ENCODE data around the gene MSRB3.

MSRB3 gene

DNA sequence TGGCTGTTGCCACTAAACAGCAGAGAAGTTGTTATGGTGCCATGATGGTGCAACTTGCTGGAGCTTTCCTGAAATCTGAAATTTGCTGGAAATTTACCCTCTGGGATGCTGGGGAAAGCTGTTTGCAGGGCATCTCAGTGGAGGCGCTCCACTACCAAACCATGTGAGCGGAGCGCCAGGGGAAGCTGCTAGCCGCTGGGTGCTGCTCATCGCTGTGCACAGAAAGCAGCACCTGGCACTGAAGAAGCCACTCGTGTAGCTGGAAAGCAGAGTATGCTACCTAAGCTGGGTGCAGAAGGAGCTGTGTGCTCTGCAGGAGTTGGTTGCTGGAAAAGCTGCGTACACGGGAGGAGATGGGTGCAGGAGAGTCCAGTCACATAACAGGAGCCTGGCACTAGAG, 53.0 kb downstream of the MSRB3 start:
- no peak for DNase-seq (ENCODE audit: low read depth)

DNA sequence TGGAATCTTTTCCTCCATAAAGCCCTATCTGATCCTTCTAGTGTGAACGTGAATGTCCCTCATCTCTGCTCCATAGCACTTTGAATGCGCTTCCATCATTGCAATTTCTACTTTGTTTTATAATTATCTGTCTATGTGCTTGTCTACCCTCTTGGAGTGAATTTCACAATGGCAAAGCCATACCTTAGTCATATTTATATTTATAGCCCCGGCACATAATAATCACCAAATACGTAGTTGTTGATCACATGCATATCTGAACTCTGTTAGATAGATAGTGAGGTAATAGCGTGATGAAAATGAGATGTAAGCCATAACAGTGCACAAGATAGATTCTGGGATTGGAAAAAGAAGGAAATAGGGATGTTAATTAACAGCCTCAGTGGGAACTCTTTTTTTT, 55.2 kb downstream of the MSRB3 start:
- TF ChIP-seq, protein P1, sequence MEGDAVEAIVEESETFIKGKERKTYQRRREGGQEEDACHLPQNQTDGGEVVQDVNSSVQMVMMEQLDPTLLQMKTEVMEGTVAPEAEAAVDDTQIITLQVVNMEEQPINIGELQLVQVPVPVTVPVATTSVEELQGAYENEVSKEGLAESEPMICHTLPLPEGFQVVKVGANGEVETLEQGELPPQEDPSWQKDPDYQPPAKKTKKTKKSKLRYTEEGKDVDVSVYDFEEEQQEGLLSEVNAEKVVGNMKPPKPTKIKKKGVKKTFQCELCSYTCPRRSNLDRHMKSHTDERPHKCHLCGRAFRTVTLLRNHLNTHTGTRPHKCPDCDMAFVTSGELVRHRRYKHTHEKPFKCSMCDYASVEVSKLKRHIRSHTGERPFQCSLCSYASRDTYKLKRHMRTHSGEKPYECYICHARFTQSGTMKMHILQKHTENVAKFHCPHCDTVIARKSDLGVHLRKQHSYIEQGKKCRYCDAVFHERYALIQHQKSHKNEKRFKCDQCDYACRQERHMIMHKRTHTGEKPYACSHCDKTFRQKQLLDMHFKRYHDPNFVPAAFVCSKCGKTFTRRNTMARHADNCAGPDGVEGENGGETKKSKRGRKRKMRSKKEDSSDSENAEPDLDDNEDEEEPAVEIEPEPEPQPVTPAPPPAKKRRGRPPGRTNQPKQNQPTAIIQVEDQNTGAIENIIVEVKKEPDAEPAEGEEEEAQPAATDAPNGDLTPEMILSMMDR (IDR thresholded peaks at IDR 0.05; ENCODE audit: control insufficient read depth, extremely low read depth, insufficient read depth): no peak
- no peak overlapping the region for H3K4me3 ChIP-seq (ENCODE audit: low read depth, low read length)
- DNase-seq (ENCODE audit: low read depth): no peak

More for the DNA sequence above, 53.0 kb downstream of the MSRB3 start:
- H3K4me3 ChIP-seq (ENCODE audit: low read depth, low read length): no peak overlapping the region
- TF ChIP-seq, protein P1 (IDR thresholded peaks at IDR 0.05; ENCODE audit: control insufficient read depth, extremely low read depth, insufficient read depth): no peak

DNA sequence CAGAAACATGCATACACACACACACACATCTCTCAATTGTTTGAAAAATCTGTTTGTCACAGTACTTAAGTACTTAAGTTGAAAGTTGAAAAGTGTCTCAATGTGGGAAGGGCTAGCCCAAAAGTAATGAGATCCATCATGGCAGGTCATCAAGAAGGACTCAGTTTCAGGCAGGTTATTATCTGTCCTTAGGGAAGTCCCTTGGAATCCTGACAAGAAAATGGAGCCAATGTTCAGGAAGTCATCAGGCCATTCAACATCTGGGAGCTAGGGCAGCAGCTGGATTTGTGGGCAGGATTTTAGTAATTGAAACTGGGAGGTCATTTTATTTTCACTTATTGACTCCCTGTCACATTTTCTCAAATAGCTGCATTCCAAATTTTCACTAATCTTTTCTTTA, 56.0 kb downstream of the MSRB3 start:
- H3K4me3 ChIP-seq (ENCODE audit: low read depth, low read length): no peak overlapping the region
- TF ChIP-seq, protein P1 (IDR thresholded peaks at IDR 0.05; ENCODE audit: control insufficient read depth, extremely low read depth, insufficient read depth): no peak
- DNase-seq (ENCODE audit: low read depth): no peak

DNA sequence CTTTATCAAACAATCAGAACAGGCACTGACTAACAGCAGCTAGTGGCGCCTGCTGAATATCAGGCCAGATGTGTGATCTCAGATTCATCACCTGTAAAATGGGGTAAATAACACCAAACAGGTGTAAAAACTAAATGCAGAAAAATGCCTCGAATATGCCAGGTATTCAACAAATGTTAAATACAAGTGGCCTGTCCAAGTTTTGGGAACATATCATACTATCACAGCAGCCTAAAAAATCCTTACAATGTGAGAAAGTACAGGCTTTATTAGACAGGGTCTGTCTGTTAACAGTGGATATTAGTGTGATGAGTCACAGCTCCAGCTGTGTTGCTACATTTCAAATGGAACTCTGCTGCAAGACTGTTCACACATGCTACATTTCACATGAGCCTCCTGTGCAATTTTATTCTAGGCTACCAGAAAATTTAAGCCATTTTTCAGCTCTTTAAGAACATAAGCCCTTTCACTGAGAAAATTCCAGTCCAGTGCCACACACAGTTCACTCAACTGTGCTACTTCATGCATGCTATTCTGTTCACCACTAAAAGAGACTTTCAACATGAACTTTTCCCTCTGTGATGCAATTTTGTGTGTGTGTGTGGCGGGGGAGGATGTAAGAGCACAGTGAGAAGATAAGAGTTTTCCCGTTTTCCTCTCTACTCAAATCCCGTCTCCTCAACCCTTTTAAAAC, 56.7 kb downstream of the MSRB3 start:
- TF ChIP-seq, protein P1 (IDR thresholded peaks at IDR 0.05; ENCODE audit: control insufficient read depth, extremely low read depth, insufficient read depth): no peak
- DNase-seq (ENCODE audit: low read depth): no peak
- no peak overlapping the region for H3K4me3 ChIP-seq (ENCODE audit: low read depth, low read length)

DNA sequence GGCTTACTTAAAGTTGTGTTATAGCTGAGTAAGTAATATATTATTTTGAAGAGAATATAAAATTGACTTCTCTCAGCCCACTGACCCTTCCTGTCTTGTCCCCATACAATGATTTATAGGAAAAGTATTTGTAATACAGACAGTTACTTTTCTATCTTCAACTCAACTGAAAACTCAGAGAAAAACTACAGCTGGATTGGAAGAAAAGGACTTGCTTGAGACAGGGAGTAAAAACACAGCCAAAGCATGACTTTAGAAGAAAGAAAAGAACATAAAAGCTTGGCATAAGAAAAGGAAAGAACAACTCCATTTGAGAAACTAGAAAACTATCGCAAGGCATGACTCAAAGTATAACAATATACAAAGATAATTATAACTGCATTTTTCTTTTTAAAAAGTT, 57.5 kb downstream of the MSRB3 start:
- H3K4me3 ChIP-seq (ENCODE audit: low read depth, low read length): no peak overlapping the region
- TF ChIP-seq, protein P1 (IDR thresholded peaks at IDR 0.05; ENCODE audit: control insufficient read depth, extremely low read depth, insufficient read depth): no peak
- DNase-seq (ENCODE audit: low read depth): no peak

DNA sequence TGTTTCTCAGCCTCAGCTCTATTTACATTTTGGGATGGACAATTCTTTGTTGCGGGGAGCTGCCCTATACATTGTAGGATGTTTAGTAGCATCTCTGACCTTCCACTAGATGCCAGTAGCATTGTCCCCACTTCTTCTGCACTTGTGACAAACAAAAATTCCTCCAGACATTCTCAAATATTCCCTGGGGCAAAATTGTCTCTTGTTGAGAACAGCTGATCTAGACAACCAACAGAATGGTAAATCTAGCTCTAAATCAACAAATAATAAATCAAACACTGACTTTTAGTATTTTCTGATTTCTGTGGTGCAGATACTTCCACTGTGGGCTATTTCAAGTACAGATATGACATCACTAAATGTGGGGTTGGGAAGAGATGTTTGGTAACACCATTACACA, 60.7 kb downstream of the MSRB3 start:
- TF ChIP-seq, protein P1 (IDR thresholded peaks at IDR 0.05; ENCODE audit: control insufficient read depth, extremely low read depth, insufficient read depth): no peak
- DNase-seq (ENCODE audit: low read depth): no peak
- H3K4me3 ChIP-seq (ENCODE audit: low read depth, low read length): no peak overlapping the region

DNA sequence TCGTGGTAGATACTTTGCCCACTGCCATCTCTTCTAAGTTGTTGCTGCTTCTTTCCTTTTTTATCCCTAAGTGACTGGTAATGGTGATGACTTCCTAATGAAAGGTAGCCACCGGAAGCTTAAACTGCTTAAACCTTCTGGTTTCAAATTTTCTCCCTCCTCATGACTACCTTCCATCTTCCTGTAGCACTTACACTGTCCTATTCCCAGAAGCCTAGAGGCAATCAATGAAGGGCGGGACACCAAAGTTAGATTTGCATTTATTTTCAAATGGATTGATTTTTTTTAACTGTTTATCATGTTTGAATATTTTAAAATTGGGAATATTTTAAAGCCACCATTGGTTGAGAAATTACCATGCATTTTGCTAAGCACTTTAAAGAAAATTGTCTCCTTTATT, 64.7 kb downstream of the MSRB3 start:
- H3K4me3 ChIP-seq (ENCODE audit: low read depth, low read length): no peak overlapping the region
- no peak for DNase-seq (ENCODE audit: low read depth)
- TF ChIP-seq, protein P1 (IDR thresholded peaks at IDR 0.05; ENCODE audit: control insufficient read depth, extremely low read depth, insufficient read depth): no peak
